GM23338 (cell line): Measurements from ENCODE around the gene JARID2. TPM values are rescaled to one million over a fixed set of nuclear protein-coding genes. Genes with fewer than 3 reads are reported as not detected.

Source experiments
- ATAC-seq: fragments of 200-7000 bp; cut with Tn5 transposase; 3 replicates; pipeline ENCODE4 v1.9.1; 2020
- DNase-seq: peaks from one replicate; pipeline ENCODE4 v3.0.0-alpha.2; 2015; ENCODE audit warnings: low spot score
- H2AFZ ChIP-seq: fragments of 200-600 bp; sonication (generic); 2 replicates; pipeline ENCODE4 v1.8.0; 2016; ENCODE audit warnings: antibody characterized with exemption, mild to moderate bottlenecking, moderate library complexity
- H3F3A ChIP-seq: fragments of 200-600 bp; sonication (generic); replicated peaks from 2 replicates; pipeline ENCODE4 v1.8.0; 2017; ENCODE audit warnings: antibody characterized with exemption, mixed run types, low read depth
- H3K27ac ChIP-seq: fragments of 200-600 bp; sonication (generic); 2 replicates; pipeline ENCODE4 v1.6.1; 2016; ENCODE audit warnings: low read depth
- H3K27me3 ChIP-seq: fragments of 200-600 bp; sonication (generic); 2 replicates; pipeline ENCODE4 v1.8.0; 2016; ENCODE audit warnings: mild to moderate bottlenecking, mixed run types, moderate library complexity; ENCODE audit not compliant: insufficient read depth
- H3K36me3 ChIP-seq: fragments of 200-600 bp; sonication (generic); 2 replicates; pipeline ENCODE4 v1.8.0; 2016; ENCODE audit warnings: mild to moderate bottlenecking; ENCODE audit not compliant: insufficient read depth
- H3K4me1 ChIP-seq: fragments of 200-600 bp; sonication (generic); 2 replicates; pipeline ENCODE4 v1.8.0; 2016; ENCODE audit warnings: mild to moderate bottlenecking, moderate library complexity; ENCODE audit not compliant: insufficient read depth
- H3K4me2 ChIP-seq: fragments of 200-600 bp; sonication (generic); 2 replicates; pipeline ENCODE4 v1.7.1; 2017; ENCODE audit warnings: mixed run types
- H3K4me3 ChIP-seq: fragments of 200-600 bp; sonication (generic); 2 replicates; pipeline ENCODE4 v1.6.1; 2016; ENCODE audit warnings: mixed run types
- H3K79me2 ChIP-seq: fragments of 200-600 bp; sonication (generic); replicated peaks from 2 replicates; pipeline ENCODE4 v1.8.0; 2017; ENCODE audit warnings: mild to moderate bottlenecking; ENCODE audit not compliant: insufficient read depth
- H3K9me2 ChIP-seq: fragments of 200-600 bp; sonication (generic); 2 replicates; pipeline ENCODE4 v1.8.0; 2017; ENCODE audit not compliant: insufficient read depth
- H4K20me1 ChIP-seq: fragments of 200-600 bp; sonication (generic); replicated peaks from 2 replicates; pipeline ENCODE4 v1.8.0; 2017; ENCODE audit warnings: mild to moderate bottlenecking; ENCODE audit not compliant: insufficient read depth
- H3K27ac Mint-ChIP-seq: 2 replicates; pipeline ENCODE4 v1.8.0; 2020; ENCODE audit warnings: inconsistent platforms, mild to moderate bottlenecking, moderate library complexity, mixed read lengths
- H3K27me3 Mint-ChIP-seq: 3 replicates; pipeline ENCODE4 v1.8.0; 2022; ENCODE audit warnings: low read depth, mild to moderate bottlenecking, moderate library complexity, mixed read lengths, inconsistent platforms; ENCODE audit not compliant: insufficient read depth, poor library complexity
- H3K36me3 Mint-ChIP-seq: 3 replicates; pipeline ENCODE4 v1.8.0; 2021; ENCODE audit warnings: low read depth, mild to moderate bottlenecking, inconsistent platforms, moderate library complexity, mixed read lengths
- H3K4me1 Mint-ChIP-seq: 3 replicates; pipeline ENCODE4 v1.8.0; 2020; ENCODE audit warnings: mild to moderate bottlenecking, inconsistent platforms, mixed read lengths
- H3K4me3 Mint-ChIP-seq: 3 replicates; pipeline ENCODE4 v1.8.0; 2021; ENCODE audit warnings: moderate library complexity, mild to moderate bottlenecking, inconsistent platforms, mixed read lengths
- H3K9me3 Mint-ChIP-seq: 3 replicates; pipeline ENCODE4 v1.8.0; 2020; ENCODE audit warnings: moderate library complexity, mild to moderate bottlenecking, inconsistent platforms, mixed read lengths
- CREB1 ChIP-seq: fragments of 250-450 bp; sonication (Bioruptor Pico); IDR thresholded peaks from 2 replicates; pipeline ENCODE4 v1.5.0; 2020; ENCODE audit warnings: low read depth, mild to moderate bottlenecking, moderate library complexity
- CTCF ChIP-seq, 2 experiments: fragments of 200-600 bp in 1 of 2; sonication (generic) in 1 of 2; conservative IDR thresholded peaks; 2 replicates each; pipeline versions ENCODE4 v1.5.1 to v1.6.1; 2016 to 2017; ENCODE audit warnings: antibody characterized with exemption in 2 of 2, low read depth in 2 of 2, mild to moderate bottlenecking in 2 of 2, moderate library complexity in 1 of 2
- ETS1 ChIP-seq: IDR thresholded peaks from 2 replicates; pipeline ENCODE4 v1.6.1; 2016; ENCODE audit warnings: antibody characterized with exemption
- EZH2 ChIP-seq: fragments of 200-600 bp; sonication (generic); IDR thresholded peaks from one replicate; pipeline ENCODE4 v1.8.0; 2017; ENCODE audit warnings: antibody characterized with exemption, mild to moderate bottlenecking, low read depth; ENCODE audit not compliant: unreplicated experiment
- EZH2phosphoT487 ChIP-seq: fragments of 200-600 bp; sonication (generic); IDR thresholded peaks from one replicate; pipeline ENCODE4 v1.8.1; 2018; ENCODE audit warnings: antibody characterized with exemption; ENCODE audit not compliant: unreplicated experiment
- JUNB ChIP-seq: IDR thresholded peaks from one replicate; pipeline ENCODE4 v1.6.1; 2016; ENCODE audit warnings: antibody characterized with exemption; ENCODE audit not compliant: unreplicated experiment
- POLR2AphosphoS5 ChIP-seq: IDR thresholded peaks from 2 replicates; pipeline ENCODE4 v1.6.1; 2016; ENCODE audit warnings: antibody characterized with exemption, low read depth
- REST ChIP-seq: IDR thresholded peaks from one replicate; pipeline ENCODE4 v1.6.1; 2018; ENCODE audit warnings: antibody characterized with exemption; ENCODE audit not compliant: unreplicated experiment
- STAT1 ChIP-seq: IDR thresholded peaks from one replicate; pipeline ENCODE4 v1.6.1; 2016; ENCODE audit warnings: antibody characterized with exemption; ENCODE audit not compliant: unreplicated experiment
- ZNF331 ChIP-seq: fragments of 250-450 bp; sonication (Bioruptor Pico); IDR thresholded peaks from 2 replicates; pipeline ENCODE4 v1.5.0; 2020; ENCODE audit warnings: low read depth, mild to moderate bottlenecking, moderate library complexity
- polyA plus RNA-seq: library from polyadenylated mRNA; unstranded; fragments of >200 nt; fragmentation: Nextera tagmentation; extraction: Ambion mirVana; gene quantifications from 2 replicates; pipeline ENCODE4 v1.2.1, GENCODE V29; 2016
- total RNA-seq: library from RNA; depleted of rRNA; stranded (reverse); fragments of >200 nt; shearing (Covaris generic); gene quantifications from 2 replicates; pipeline ENCODE4 v1.2.3, GENCODE V29; 2014

The JARID2 gene
- total and polyA plus RNA-seq, 2 experiments from 2014 or later: 92.8 to 196 TPM

DNA sequence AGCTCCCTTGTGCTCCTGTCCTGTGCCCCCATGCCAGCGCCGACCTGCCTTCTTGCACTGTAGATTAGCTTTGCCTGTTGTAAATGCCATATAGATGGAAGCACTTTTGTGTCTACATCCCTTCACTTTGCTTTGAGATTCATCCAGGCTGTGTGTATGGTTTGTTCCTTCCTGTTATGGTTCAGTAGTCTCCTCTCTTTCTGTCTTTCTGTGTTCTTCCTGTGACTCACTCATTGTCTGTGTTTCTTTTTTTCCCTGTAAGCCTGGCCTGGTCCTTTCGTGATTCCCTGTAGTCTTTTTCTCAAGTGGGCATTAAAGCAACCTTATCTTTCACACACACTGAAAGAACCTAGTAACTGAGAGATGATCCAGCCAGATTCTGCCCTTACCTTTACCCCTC is 66.6 kb downstream of the JARID2 start:
- peak overlapping the region; percentile 36 for H3K4me2 ChIP-seq
- H3K4me3 ChIP-seq: no peak overlapping the region
- peaks cover 20% of the 10 kb centered on the region for H3K27me3 Mint-ChIP-seq
- no peak for ATAC-seq
- H2AFZ ChIP-seq: no peak overlapping the region
- DNase-seq: no peak
- H3K4me3 Mint-ChIP-seq: peak overlapping the region; percentile 0; the same call in 1 of the 3 replicates
- H3K27ac ChIP-seq: no peak overlapping the region
- no peaks in the 10 kb centered on the region for H3K9me2 ChIP-seq
- no peak overlapping the region for H3K27ac Mint-ChIP-seq
- peaks cover 100% of the 10 kb centered on the region for H3K4me1 ChIP-seq
- peaks cover 31% of the 10 kb centered on the region for H3F3A ChIP-seq
- no peaks in the 10 kb centered on the region for H3K9me3 Mint-ChIP-seq
- peaks cover 4% of the 10 kb centered on the region; the same call in 2 of the 3 replicates for H3K36me3 Mint-ChIP-seq
- peaks cover 90% of the 10 kb centered on the region for H3K4me1 Mint-ChIP-seq
- no peaks in the 10 kb centered on the region for H3K27me3 ChIP-seq
- no peak for TF ChIP-seq REST
- TF ChIP-seq POLR2AphosphoS5: 0 out of 2 replicates have a peak, but pooled peaks have one; percentile 31
- no peaks in the 10 kb centered on the region for H3K36me3 ChIP-seq
- H3K79me2 ChIP-seq: peaks cover 100% of the 10 kb centered on the region
- peaks cover 100% of the 10 kb centered on the region for H4K20me1 ChIP-seq

DNA sequence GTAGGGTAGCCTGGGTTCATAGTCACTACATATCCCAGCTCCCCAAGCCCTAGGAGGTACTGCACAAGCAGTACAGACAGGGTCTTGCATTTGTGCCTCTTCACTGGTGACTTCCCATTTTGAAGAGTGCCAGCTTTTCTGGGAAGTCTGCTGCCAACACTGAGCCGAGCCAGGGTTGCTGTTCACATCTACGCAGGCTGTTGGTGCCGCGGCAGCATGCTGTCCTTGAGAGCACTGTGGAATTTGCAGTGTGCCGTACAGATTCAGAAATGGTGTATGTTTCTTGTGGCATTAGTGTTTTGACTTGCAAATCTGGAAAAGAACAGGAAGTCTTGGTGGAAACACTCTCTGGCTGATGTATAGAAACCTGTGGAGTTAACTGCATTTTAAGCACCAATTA is 67.5 kb downstream of the JARID2 start:
- H3K79me2 ChIP-seq: peaks cover 100% of the 10 kb centered on the region
- H3K4me2 ChIP-seq: peak overlapping the region; percentile 36
- peaks cover 100% of the 10 kb centered on the region for H3K4me1 ChIP-seq
- DNase-seq: no peak
- no peaks in the 10 kb centered on the region for H3K27me3 ChIP-seq
- Mint-ChIP-seq H3K36me3 (peaks cover 4% of the 10 kb centered on the region; the same call in 2 of the 3 replicates), H3K27ac (no peak overlapping the region), H3K27me3 (peaks cover 24% of the 10 kb centered on the region), H3K4me3 (no peak overlapping the region), H3K9me3 (no peaks in the 10 kb centered on the region), H3K4me1 (peaks cover 90% of the 10 kb centered on the region)
- no peak overlapping the region for H3K4me3 ChIP-seq
- H3K36me3 ChIP-seq: no peaks in the 10 kb centered on the region
- H2AFZ ChIP-seq: no peak overlapping the region
- no peaks in the 10 kb centered on the region for H3K9me2 ChIP-seq
- H3F3A ChIP-seq: peaks cover 36% of the 10 kb centered on the region
- H4K20me1 ChIP-seq: peaks cover 100% of the 10 kb centered on the region
- no peak for ATAC-seq
- H3K27ac ChIP-seq: peak overlapping the region; percentile 18
- TF ChIP-seq POLR2AphosphoS5: no peak
- no peak for TF ChIP-seq EZH2
- TF ChIP-seq STAT1: no peak
- no peak for TF ChIP-seq JUNB
- no peak for TF ChIP-seq CTCF (conservative IDR thresholded peaks at IDR 0.05; ENCODE audit: low read depth in 2 of 2)
- TF ChIP-seq ZNF331: no peak
- TF ChIP-seq CREB1 (CRISPR knock-in tag): no peak
- TF ChIP-seq EZH2phosphoT487: no peak
- no peak for TF ChIP-seq ETS1
